ENCODE results near the gene NAA38.

The NAA38 gene

GRCh38 chr17:7807206-7807605 lies 50.2 kb downstream of the NAA38 start:
- FAIRE-seq: no peak
- DNase-seq (ENCODE audit: insufficient read length, low spot score): no peak
- TF ChIP-seq CTCF (IDR thresholded peaks at IDR 0.05; ENCODE audit: insufficient read depth, missing control alignments): no peak

Data from D721Med (cell line).